ENCODE data around the gene LHFPL6.

- TF ChIP-seq FOXK2 (IDR thresholded peaks at IDR 0.05): no peak
- no peak for TF ChIP-seq FOXA1 (IDR thresholded peaks at IDR 0.05)
- no peak for TF ChIP-seq SUZ12 (IDR thresholded peaks at IDR 0.05)
- TF ChIP-seq TARDBP (IDR thresholded peaks at IDR 0.05): no peak
- TF ChIP-seq BHLHE40 (IDR thresholded peaks at IDR 0.05; ENCODE audit: borderline replicate concordance): no peak
- TF ChIP-seq ELF4 (IDR thresholded peaks at IDR 0.05): no peak
- no peak for TF ChIP-seq PKNOX1 (IDR thresholded peaks at IDR 0.05)
- no peak for TF ChIP-seq HDGF (IDR thresholded peaks at IDR 0.05; ENCODE audit: borderline replicate concordance)
- TF ChIP-seq SP1 (IDR thresholded peaks at IDR 0.05): no peak
- TF ChIP-seq ZNF384 (IDR thresholded peaks at IDR 0.05): no peak
- TF ChIP-seq FOXM1 (IDR thresholded peaks at IDR 0.05; ENCODE audit: borderline replicate concordance): no peak
- no peak for TF ChIP-seq NFRKB (IDR thresholded peaks at IDR 0.05)
Observed at GRCh38 chr13:39512687-39513086, 90.3 kb downstream of the LHFPL6 start.

Data from HEK293T (cell line).